Stimulated activated effector memory CD8-positive, alpha-beta T cell treated with anti-CD3 and anti-CD28 coated beads, Interleukin-12 subunit alpha, Interleukin-12 subunit beta, amount 100 ng/mL, for 72 hours (primary cell): Measurements from ENCODE around the gene STOML2.
"Not testable (repeated sequence)": the region's sequence is repeated elsewhere in the genome, so short reads cannot be mapped to it uniquely, and the experiment has no call there.

Experiments used
- ATAC-seq: fragments of 150-1000 bp; cut with Tn5 transposase; 2 replicates; pipeline ENCODE4 v1.10.0; 2021
- DNase-seq, 2 donors: peaks; one replicate each; pipeline ENCODE4 v3.0.0; 2021 to 2022; ENCODE audit warnings: low spot score in 2 of 2
- H3K27ac Mint-ChIP-seq: one replicate; pipeline ENCODE4 v1.8.0; 2022; ENCODE audit warnings: mild to moderate bottlenecking, mixed read lengths
- H3K36me3 Mint-ChIP-seq: one replicate; pipeline ENCODE4 v1.8.0; 2022; ENCODE audit warnings: mild to moderate bottlenecking, mixed read lengths
- H3K4me1 Mint-ChIP-seq: one replicate; pipeline ENCODE4 v1.8.0; 2022; ENCODE audit warnings: mixed read lengths
- H3K4me3 Mint-ChIP-seq: one replicate; pipeline ENCODE4 v1.8.0; 2022; ENCODE audit warnings: mild to moderate bottlenecking, mixed read lengths
- H3K9me3 Mint-ChIP-seq: one replicate; pipeline ENCODE4 v1.8.0; 2022; ENCODE audit warnings: mixed read lengths

STOML2 gene, protein sequence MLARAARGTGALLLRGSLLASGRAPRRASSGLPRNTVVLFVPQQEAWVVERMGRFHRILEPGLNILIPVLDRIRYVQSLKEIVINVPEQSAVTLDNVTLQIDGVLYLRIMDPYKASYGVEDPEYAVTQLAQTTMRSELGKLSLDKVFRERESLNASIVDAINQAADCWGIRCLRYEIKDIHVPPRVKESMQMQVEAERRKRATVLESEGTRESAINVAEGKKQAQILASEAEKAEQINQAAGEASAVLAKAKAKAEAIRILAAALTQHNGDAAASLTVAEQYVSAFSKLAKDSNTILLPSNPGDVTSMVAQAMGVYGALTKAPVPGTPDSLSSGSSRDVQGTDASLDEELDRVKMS

DNA sequence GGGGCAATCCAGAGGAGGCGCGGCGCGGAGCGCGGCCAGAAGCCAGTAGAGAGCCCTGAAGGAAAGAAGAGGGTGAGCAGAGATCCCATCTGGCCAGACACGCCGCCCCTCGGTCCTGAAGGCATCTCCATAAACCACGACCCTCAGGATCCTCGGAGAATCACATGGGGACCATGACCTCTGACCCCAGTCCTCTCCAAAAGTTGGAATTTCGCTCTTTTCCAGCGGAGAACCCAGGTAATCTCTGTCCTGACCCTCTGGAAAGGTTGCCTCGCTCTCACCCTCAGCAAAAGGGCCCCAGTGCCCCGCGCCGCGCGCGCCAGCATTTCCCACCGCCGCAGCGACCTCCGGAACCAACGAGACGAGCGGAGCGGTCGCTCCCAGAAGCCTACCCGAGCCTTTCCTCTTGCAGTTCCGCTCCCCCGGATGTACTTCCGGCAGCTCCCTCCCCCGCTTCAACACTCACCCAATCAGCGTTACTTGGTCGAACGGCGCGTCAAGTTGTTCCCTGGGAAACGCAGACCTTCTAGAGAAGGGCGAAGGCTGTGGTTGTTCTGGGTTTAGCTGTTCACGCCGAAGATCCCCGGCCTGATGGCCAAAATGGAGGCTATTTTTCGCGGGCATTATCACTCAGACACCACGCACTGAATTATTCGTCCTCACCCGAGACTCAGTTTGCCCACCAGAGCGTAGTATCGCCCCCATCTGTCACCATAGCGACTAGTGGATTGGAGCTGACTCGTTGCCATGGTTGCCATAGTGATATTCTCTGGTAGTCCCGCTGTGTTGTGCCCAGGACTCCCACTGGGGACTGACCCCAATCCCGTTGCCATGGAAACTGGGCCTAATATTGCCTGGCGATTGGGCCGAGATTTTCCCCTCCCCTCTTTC lies at the start of gene STOML2:
TSS of gene STOML2 (minus strand) at position 363 of the 891 bp plus-strand sequence. CDS start at position 326, 37 bp downstream.
- H3K9me3 Mint-ChIP-seq: no peaks in the 10 kb centered on the region
- peak within 1 kb of the TSS; percentile 98 for H3K27ac Mint-ChIP-seq
- H3K4me1 Mint-ChIP-seq: peaks cover 41% of the 10 kb centered on the region
- ATAC-seq (peak; percentile 98), DNase-seq (peak; percentile 67 to 92)
- H3K36me3 Mint-ChIP-seq: peaks cover 72% of the 10 kb centered on the region
- H3K4me3 Mint-ChIP-seq: peak within 1 kb of the TSS; percentile 95

DNA sequence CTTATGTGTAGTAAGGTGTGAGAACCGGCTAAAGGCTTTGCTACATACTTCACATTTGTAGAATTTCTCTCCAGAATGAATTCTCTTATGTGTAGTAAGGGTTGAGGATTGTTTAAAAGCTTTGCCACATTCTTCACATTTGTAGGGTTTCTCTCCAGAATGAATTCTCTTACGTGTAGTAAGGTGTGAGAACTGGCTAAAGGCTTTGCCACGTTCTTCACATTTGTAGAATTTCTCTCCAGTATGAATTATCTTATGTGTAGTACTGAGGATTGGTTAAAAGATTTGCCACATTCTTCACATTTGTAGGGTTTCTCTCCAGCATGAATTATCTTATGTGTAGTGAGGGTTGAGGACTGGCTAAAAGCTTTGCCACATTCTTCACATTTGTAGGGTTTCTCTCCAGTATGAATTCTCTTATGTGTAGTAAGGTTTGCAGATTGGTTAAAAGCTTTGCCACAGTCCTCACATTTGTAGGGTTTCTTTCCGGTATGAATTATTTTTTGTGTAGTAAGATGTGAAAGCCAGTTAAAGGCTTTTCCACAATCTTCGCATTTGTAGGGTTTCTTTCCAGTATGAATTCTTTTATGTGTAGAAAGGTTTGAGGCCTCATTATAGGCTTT lies 45.1 kb upstream of the STOML2 start:
- not testable (repeated sequence) for DNase-seq, H3K4me3 Mint-ChIP-seq, ATAC-seq, H3K27ac Mint-ChIP-seq, H3K4me1 Mint-ChIP-seq, H3K36me3 Mint-ChIP-seq
- peaks cover 20% of the 10 kb centered on the region for H3K9me3 Mint-ChIP-seq

DNA sequence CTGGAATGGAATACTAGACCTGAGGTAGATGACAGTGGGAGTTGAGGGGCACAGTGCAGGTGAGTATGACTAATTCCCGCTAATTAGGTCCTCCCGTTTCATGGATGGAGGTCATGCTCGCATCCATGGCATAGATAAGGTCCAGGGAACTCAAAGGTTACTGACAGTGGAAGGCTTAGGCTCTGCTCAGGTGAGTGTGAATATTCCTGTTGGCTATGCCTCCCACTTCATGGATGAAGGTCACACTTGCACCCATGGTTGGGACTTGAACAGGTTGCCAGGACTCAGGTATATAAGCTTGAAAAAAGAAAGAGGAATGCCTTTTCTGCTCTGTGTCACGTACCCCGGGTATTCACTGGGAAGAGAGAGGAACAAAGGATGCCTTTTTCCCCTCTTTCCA lies 39.1 kb upstream of the STOML2 start:
- Mint-ChIP-seq H3K9me3 (no peaks in the 10 kb centered on the region), H3K4me3 (no peak overlapping the region)
- no peak for DNase-seq

DNA sequence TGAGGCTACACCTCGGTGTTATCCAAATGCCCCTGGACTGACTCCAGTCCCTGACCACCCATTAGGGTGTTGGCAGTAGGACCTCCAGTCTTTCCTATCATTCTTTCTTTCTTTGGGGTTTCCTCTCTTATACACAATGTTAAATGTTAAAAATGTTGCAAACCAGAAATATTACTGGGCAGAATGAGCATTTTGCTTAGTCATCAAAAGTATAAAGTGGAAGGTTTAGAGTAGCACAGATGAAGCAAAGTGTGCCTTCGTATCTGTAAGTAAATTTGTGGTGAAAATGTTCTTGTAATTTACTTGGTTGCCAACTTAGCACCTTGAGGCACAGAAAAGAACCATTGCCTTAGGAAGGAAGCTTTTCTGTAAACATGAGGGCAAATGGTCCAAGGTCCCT lies 37.2 kb upstream of the STOML2 start:
- Mint-ChIP-seq H3K27ac (no peak overlapping the region), H3K36me3 (no peaks in the 10 kb centered on the region), H3K9me3 (no peaks in the 10 kb centered on the region), H3K4me1 (no peaks in the 10 kb centered on the region), H3K4me3 (no peak overlapping the region)
- DNase-seq (no peak), ATAC-seq (no peak)

More for the DNA sequence above, 39.1 kb upstream of the STOML2 start:
- Mint-ChIP-seq H3K4me1 (no peaks in the 10 kb centered on the region), H3K27ac (no peak overlapping the region), H3K36me3 (no peaks in the 10 kb centered on the region)
- ATAC-seq: no peak

DNA sequence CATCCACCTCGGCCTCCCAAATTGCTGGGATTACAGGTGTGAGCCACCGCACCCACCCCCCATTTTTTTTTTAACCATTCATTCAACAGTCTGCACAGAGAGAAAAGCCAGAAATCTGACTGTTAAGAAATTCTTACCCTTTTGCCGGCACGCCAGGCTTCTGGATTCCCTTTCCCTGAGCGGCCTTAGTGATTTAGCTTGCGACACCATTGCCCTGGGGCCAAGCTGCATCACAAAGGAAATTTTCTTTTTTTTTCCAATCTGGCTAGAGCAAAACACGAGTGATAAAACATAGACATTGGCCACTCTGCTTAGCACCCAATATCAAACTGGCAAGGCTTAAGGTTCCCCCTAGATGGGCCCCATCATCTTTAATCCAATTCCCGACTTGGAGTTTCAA lies 33.9 kb upstream of the STOML2 start:
- Mint-ChIP-seq H3K4me1 (no peaks in the 10 kb centered on the region), H3K9me3 (no peaks in the 10 kb centered on the region), H3K36me3 (no peaks in the 10 kb centered on the region), H3K27ac (no peak overlapping the region), H3K4me3 (no peak overlapping the region)
- no peak for ATAC-seq
- DNase-seq: no peak

DNA sequence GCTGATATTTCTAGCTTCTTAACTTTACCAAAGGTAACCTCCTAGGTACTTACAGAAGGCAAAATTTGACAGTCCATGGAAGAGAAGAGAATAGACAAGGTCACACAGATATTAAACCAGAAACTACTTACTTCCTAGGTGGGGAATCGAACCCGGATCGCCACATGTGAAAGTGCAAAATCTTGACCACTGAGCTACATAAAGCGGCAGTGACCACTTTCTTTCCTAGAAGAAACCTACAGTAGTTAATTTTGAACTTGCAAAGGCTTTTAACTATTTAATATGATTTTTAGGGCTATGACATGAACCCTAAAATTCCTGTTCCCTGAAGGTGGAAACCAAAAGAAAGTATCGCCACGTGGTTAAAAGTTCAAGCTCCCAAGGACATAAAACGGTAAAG lies 33.1 kb upstream of the STOML2 start:
- Mint-ChIP-seq H3K4me3 (no peak overlapping the region), H3K27ac (no peak overlapping the region), H3K4me1 (no peaks in the 10 kb centered on the region), H3K9me3 (no peaks in the 10 kb centered on the region), H3K36me3 (no peaks in the 10 kb centered on the region)
- ATAC-seq (no peak), DNase-seq (no peak)

DNA sequence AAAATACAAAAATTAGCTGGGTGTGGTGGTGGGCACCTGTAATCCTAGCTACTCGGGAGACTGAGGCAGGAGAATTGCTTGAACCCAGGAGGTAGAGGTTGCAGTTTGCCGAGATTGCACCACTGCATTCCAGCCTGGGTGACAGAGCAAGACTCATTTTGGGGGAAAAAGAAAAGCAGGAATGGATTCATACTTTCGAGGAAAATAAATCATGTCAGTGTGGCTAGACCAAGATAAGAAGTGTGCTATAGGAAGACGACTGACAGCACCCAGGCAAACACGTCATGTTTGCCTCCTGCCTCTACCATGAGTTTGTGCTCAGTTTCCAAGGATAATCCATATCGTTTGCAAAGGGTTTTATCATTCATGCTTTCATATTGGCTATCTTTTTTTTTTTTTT lies 32.0 kb upstream of the STOML2 start:
- no peaks in the 10 kb centered on the region for H3K36me3 Mint-ChIP-seq
- no peaks in the 10 kb centered on the region for H3K9me3 Mint-ChIP-seq
- DNase-seq: no peak
- no peak overlapping the region for H3K27ac Mint-ChIP-seq
- no peaks in the 10 kb centered on the region for H3K4me1 Mint-ChIP-seq
- no peak overlapping the region for H3K4me3 Mint-ChIP-seq
- ATAC-seq: no peak

DNA sequence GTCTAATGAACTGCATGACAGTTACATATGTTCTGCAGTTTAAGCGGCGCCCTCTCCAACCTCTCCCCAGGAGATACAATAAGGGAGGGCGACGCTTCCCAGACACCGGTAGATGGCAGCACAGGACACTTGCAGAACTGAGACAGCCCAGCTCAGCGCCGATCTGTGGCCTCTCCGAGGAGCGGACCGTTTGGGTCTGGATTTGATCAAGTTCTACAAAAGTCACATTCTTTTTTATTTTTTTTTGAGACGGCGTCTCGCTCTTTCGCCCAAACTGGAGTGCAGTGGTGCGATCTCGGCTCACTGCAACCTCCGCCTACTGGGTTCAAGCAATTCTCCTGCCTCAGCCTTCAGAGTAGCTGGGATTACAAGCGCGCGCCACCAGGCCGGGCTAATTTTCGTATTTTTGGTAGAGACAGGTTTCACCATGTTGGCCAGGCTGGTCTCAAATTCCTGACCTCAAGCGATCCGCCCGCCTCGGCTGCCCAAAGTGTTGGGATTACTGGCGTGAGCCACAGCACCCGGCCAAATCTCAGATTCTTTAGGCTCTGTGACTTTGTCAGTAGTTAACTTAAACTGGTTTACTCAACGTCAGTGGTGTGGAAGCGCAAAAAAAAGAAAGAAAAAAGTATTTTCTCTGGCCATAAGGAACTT lies 14.1 kb upstream of the STOML2 start:
- Mint-ChIP-seq H3K9me3 (no peaks in the 10 kb centered on the region), H3K4me3 (peak overlapping the region; percentile 87), H3K4me1 (peaks cover 46% of the 10 kb centered on the region), H3K27ac (peak overlapping the region; percentile 95), H3K36me3 (peaks cover 23% of the 10 kb centered on the region)
- ATAC-seq: peak; percentile 78
- peak; percentile 77 to 89 for DNase-seq

DNA sequence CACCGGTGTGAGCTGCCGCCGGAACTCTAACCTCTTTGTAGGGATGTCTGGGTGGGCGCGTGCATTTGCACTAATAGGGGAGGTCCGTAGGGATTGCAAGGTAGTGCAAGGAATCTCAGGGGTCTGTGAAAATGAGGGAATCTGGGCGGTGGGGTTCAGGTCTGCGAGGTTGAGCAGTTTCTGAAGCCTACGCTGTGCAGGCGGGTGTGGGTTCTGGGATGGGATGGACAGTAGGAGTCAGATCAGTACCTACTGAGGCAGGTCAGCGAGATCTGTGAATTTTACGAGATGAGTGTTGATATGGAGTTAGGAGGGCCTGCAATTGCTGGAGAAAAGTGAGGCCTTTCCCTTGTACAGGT lies 13.6 kb upstream of the STOML2 start:
- Mint-ChIP-seq H3K4me3 (peak overlapping the region; percentile 87), H3K4me1 (peaks cover 51% of the 10 kb centered on the region), H3K36me3 (peaks cover 28% of the 10 kb centered on the region), H3K9me3 (no peaks in the 10 kb centered on the region), H3K27ac (peak overlapping the region; percentile 95)
- DNase-seq (no peak), ATAC-seq (no peak)

DNA sequence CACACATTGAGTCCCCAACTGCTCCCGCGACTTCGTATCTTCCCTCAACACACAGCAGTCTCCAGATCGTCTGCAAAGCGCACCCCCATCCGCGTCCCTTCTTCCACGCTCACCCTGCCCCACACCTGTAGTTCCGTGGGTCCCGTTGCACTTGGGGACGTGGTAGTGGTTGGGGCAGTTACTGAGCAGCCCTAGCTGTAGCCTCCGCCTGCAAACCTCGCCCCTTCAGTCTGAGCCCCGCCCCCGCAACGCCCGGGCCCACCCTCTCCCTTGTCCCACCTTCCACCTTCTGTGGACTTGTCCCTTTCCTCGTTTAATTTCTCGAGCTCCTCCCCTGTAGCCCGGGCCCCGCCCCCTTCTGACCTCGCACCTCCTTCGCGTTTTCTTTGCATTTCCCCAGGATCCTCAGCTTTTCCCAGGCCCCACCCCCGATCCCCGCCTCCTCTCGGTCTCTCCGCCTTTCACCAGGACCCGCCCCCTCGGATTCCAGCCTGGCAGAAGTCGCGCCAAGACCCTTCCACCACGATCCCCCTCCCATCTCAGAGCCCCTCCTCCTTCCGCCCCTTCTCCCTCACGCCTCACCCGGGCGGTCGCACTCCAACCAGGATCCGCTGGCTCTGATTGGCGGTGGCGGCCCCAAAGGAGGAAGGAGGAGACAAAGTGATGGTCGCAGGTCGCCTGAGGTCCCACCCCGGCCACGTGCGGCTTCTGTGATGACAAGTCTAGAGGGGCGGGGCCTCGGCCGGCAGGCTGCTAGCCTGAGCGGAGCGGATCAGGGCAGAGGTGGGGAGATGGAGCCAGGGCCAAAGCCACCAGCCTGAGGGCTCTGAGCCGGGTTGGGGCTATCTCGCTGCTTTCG lies 13.0 kb upstream of the STOML2 start, which contains the start of gene ATOSB:
TSS of gene ATOSB (minus strand) at position 183 of the 859 bp plus-strand sequence. CDS start 7,588 bp downstream, outside the sequence.
- ATAC-seq: peak; percentile 81
- peak within 1 kb of the TSS; percentile 87 for H3K4me3 Mint-ChIP-seq

DNA sequence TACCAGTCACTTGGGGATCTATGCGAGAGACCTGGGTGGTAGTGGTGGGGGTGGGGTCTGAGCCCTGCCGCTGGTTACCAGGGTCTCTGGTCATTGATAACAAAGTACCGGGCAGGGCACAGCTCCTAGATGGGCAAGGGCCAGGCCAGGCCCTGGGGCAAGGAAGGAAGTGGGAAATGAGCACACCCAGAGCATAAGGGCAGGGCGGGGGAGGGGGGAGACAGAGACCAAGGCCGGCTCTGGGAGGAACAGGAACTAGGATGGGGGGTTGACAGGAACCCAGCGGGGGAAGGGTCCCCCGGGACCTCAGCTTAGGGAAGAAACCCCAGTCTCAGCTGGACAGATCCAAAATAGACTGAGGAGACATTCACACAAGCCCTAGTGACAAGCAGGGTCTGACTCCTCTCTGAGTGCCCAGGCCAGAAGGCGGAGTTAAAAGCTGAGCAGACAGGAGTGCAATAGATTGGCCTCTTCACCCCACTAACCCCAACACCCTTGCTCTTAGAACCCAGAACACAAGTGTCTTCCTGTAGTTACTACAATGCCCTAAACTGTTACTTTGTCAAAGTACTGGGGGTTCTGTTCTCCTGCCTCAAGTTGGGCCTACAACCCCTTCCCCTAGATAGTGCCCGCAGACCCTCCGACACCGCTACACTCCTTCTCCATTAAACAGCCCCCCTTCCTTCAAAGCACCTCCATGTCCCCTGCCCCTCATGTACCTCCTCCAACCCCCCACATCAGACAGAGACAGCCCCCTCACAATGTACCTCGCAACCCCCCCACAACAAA lies 12.1 kb upstream of the STOML2 start:
- Mint-ChIP-seq H3K27ac (peak overlapping the region; percentile 95), H3K4me3 (peak overlapping the region; percentile 87), H3K4me1 (peaks cover 64% of the 10 kb centered on the region), H3K36me3 (peaks cover 32% of the 10 kb centered on the region), H3K9me3 (no peaks in the 10 kb centered on the region)
- ATAC-seq (peak; percentile 22), DNase-seq (peak in 1 of 2 donors; percentile 26)

More for the DNA sequence above, 13.0 kb upstream of the STOML2 start, which contains the start of gene ATOSB:
- peaks cover 32% of the 10 kb centered on the region for H3K36me3 Mint-ChIP-seq
- DNase-seq: peak; percentile 84 to 95
- no peaks in the 10 kb centered on the region for H3K9me3 Mint-ChIP-seq
- H3K27ac Mint-ChIP-seq: peak within 1 kb of the TSS; percentile 95
- peaks cover 56% of the 10 kb centered on the region for H3K4me1 Mint-ChIP-seq

DNA sequence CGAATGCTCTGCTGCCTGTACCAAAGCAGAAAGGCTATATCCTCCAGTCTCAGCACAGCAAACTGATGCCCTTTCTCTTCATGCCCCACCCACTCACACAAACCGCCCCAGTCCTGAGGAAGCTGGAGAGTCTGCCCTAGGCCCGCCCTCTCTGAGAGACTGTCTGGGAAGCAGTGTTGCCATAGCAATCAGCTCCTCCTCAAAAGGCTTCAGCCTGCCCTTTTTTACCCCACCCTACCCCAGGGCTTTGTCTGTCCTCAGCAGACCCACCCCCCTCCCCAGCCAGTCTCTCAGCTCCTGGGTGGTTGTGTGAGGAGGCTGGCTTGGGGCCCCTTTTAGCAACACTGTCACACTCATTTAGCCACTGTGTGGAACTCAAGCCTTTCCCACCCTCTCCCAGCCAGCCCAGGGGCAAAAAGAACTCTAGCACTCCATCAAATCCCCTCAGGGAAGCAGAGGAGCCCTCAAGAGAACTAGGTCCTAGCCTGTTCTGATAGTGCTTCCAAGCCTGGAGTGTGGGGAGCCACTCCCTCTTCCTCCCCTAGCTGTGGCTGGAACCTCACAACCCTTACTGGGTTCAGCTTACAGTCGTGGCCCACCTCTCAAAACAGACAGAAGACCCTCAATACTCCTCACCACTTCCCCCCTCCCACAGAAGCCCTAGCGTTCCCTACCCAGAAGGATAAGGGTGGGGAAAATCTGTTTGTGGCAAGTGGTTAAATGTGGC lies 11.3 kb upstream of the STOML2 start:
- Mint-ChIP-seq H3K36me3 (peaks cover 32% of the 10 kb centered on the region), H3K27ac (peak overlapping the region; percentile 95)
- peak; percentile 15 for ATAC-seq

More for the DNA sequence above, 11.3 kb upstream of the STOML2 start:
- Mint-ChIP-seq H3K9me3 (no peaks in the 10 kb centered on the region), H3K4me3 (peak overlapping the region; percentile 87), H3K4me1 (peaks cover 72% of the 10 kb centered on the region)
- DNase-seq: peak; percentile 28 to 79
